Small intestine (tissue), 7 donors: Measurements from ENCODE around the gene BDKRB1. TPM values are rescaled to one million over a fixed set of nuclear protein-coding genes. Genes with fewer than 3 reads are reported as not detected.

Experiments used
- DNase-seq, 2 donors: peaks; one replicate each; pipeline versions ENCODE4 v3.0.0 to v3.0.0-alpha.2; 2013
- FAIRE-seq: peaks from 2 replicates; lab custom pipeline; 2012; peaks lifted over from hg19 to GRCh38; lab: Jason Lieb, UNC
- H3K27ac ChIP-seq, 3 donors: one replicate each; pipeline ENCODE4 v1.5.1; 2013; ENCODE audit warnings: low read length in 2 of 3, mild to moderate bottlenecking in 2 of 3, control low read depth in 1 of 3, inconsistent platforms in 1 of 3, low read depth in 1 of 3, moderate library complexity in 1 of 3
- H3K27me3 ChIP-seq, 3 donors: one replicate each; pipeline ENCODE4 v1.6.1; 2013; ENCODE audit warnings: low read length in 3 of 3, inconsistent platforms in 1 of 3; ENCODE audit not compliant: control insufficient read depth in 3 of 3, insufficient read depth in 3 of 3
- H3K36me3 ChIP-seq, 3 donors: one replicate each; pipeline ENCODE4 v1.6.1; 2013; ENCODE audit warnings: low read length in 3 of 3, inconsistent platforms in 1 of 3, low read depth in 1 of 3, mild to moderate bottlenecking in 1 of 3, moderate library complexity in 1 of 3; ENCODE audit not compliant: control insufficient read depth in 3 of 3, insufficient read depth in 2 of 3
- H3K4me1 ChIP-seq, 3 donors: one replicate each; pipeline ENCODE4 v1.6.1; 2013; ENCODE audit warnings: low read length in 2 of 3, inconsistent platforms in 1 of 3, low read depth in 1 of 3, mild to moderate bottlenecking in 1 of 3, moderate library complexity in 1 of 3; ENCODE audit not compliant: control insufficient read depth in 3 of 3, insufficient read depth in 2 of 3
- H3K4me3 ChIP-seq, 3 donors: one replicate each; pipeline ENCODE4 v1.5.1; 2013; ENCODE audit warnings: low read length in 3 of 3, control low read depth in 1 of 3, inconsistent platforms in 1 of 3, low read depth in 1 of 3, mild to moderate bottlenecking in 1 of 3, moderate library complexity in 1 of 3
- H3K9me3 ChIP-seq, 2 donors: one replicate each; pipeline ENCODE4 v1.6.1; 2013; ENCODE audit warnings: low read depth in 1 of 2, low read length in 1 of 2; ENCODE audit not compliant: control insufficient read depth in 2 of 2, insufficient read depth in 1 of 2
- WGBS, 3 donors: extraction: QIAGEN DNeasy Blood & Tissue Kit; methylation state at CpG; one replicate each; pipeline ENCODE4 v1.1.7; 2013; 5-methylcytosine and 5-hydroxymethylcytosine counted together
- polyA plus RNA-seq, 4 donors: library from polyadenylated mRNA; stranded (reverse) in 3 of 4; unstranded in 1 of 4; fragments of 200-250 nt in 3 of 4; fragments of 120-200 nt in 1 of 4; gene quantifications; one replicate each; pipeline versions ENCODE4 v1.2.1 to v1.2.3, GENCODE V29; 2013
- donor health status: healthy with polysubstance abuse.
- donor health status: control.
- donor health status: control.
- donor health status: Bipolar disorder and iron deficiency.
- donor health status: healthy.

BDKRB1 gene
- polyA plus RNA-seq, 4 donors: 1.1 to 4.3 (median 1.7) TPM

GRCh38 chr14:96256407-96256806 is 397 bp downstream of the BDKRB1 start:
- no peak overlapping the region for H3K27ac ChIP-seq
- WGBS, 3 donors: 66 to 81% (median 79%) methylated on average over 4 of the region's 4 CpGs
- peaks cover 0 to 5% (median 0%) of the 10 kb centered on the region in 3 donors for H3K36me3 ChIP-seq
- H3K9me3 ChIP-seq: peaks cover 0 to 8% of the 10 kb centered on the region in 2 donors
- FAIRE-seq (no peak), DNase-seq (no peak)
- H3K27me3 ChIP-seq: peaks cover 0 to 2% (median 0%) of the 10 kb centered on the region in 3 donors
- no peak overlapping the region for H3K4me3 ChIP-seq
- H3K4me1 ChIP-seq: peaks cover 0 to 14% (median 4%) of the 10 kb centered on the region in 3 donors

DNA sequence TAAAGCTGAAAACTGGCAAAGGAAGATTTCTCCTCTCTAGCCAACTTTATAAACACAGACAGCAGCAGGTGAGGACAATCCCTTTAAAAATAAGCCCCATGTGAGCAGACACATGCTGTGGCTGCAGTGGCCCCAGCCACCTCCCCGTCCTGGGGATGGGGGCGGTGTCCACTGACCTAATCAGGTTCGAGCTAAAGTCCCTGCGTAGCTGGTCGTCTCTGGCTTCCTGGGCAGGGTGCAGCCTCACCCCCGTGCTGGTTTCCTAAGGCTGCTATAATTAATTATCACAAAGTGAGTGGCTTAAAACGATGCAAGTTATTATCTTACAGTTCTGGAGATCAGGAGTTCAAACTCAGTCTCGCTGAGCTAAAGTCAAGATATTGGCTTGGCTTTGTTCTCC is 1.0 kb downstream of the BDKRB1 start:
- Histone ChIP-seq H3K27me3 (peaks cover 0 to 2% (median 0%) of the 10 kb centered on the region in 3 donors), H3K4me3 (no peak overlapping the region), H3K4me1 (peaks cover 0 to 8% (median 7%) of the 10 kb centered on the region in 3 donors), H3K36me3 (peaks cover 0 to 10% (median 0%) of the 10 kb centered on the region in 3 donors), H3K9me3 (peaks cover 0 to 8% of the 10 kb centered on the region in 2 donors), H3K27ac (no peak overlapping the region)
- 24 to 58% (median 32%) methylated on average over 8 of the region's 8 CpGs for WGBS, 3 donors
- DNase-seq (no peak), FAIRE-seq (no peak)

GRCh38 chr14:96257900-96258299 is 1.9 kb downstream of the BDKRB1 start:
- Histone ChIP-seq H3K36me3 (peaks cover 0 to 10% (median 0%) of the 10 kb centered on the region in 3 donors), H3K9me3 (peaks cover 0 to 8% of the 10 kb centered on the region in 2 donors), H3K27ac (no peak overlapping the region), H3K4me3 (no peak overlapping the region), H3K4me1 (peaks cover 0 to 7% (median 2%) of the 10 kb centered on the region in 3 donors), H3K27me3 (peaks cover 0 to 2% (median 0%) of the 10 kb centered on the region in 3 donors)
- FAIRE-seq (no peak), DNase-seq (no peak)

DNA sequence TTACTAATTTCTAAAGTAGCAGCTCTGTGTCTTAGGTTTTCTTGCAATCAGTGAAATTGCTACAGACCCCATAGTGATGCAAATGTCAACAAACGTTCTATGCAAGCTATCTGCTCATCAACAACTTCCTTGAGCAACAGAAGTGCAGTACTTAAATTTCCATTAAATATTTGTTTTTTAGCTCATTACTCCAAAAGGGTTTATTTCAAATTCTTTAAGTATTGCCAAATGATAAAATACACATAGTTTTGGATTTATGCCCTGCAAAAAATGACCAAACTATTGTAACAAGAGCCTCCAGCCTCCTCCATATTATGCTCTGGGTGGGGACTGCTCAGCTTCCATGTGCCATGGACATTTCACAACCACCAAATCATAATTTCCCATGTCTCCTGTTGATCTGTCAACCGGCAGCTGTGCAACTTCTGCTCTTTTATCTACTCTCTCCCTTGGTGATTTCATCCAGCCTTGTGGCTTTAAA is 4.4 kb downstream of the BDKRB1 start:
- 34 to 38% (median 37%) methylated on average over 2 of the region's 2 CpGs for WGBS, 3 donors
- H3K27ac ChIP-seq: peak overlapping the region in 1 of 3 donors; percentile 12

DNA sequence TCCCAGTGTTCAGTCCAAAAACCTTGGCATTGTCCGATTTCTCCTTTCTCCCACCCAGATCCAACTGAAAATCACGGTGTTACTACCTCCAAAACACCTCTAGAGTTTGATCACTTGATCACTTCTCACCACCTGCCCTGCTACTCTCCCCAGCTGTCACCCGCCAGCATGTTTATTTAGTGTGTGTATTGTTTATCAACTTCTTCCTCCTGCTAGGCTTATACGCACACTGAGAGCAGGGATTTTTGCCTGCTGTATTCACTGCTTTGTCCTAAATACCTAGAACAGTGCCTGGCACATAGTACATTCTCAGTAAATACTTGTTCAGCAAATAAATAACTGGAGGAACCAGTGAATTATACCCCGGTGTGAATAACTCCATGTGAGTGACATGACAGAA is 5.0 kb downstream of the BDKRB1 start:
- peak overlapping the region in 1 of 3 donors; percentile 12 for H3K27ac ChIP-seq
- peaks cover 0 to 18% (median 0%) of the 10 kb centered on the region in 3 donors for H3K36me3 ChIP-seq
- H3K27me3 ChIP-seq: peaks cover 0 to 2% (median 0%) of the 10 kb centered on the region in 3 donors
- H3K4me1 ChIP-seq: peaks cover 0 to 9% (median 7%) of the 10 kb centered on the region in 3 donors
- no peak overlapping the region for H3K4me3 ChIP-seq
- 17 to 57% (median 35%) methylated on average over 5 of the region's 5 CpGs for WGBS, 3 donors
- DNase-seq: peak in 1 of 2 donors; percentile 48
- H3K9me3 ChIP-seq: peaks cover 0 to 20% of the 10 kb centered on the region in 2 donors
- no peak for FAIRE-seq

More for the DNA sequence above, 4.4 kb downstream of the BDKRB1 start:
- Histone ChIP-seq H3K9me3 (peaks cover 0 to 20% of the 10 kb centered on the region in 2 donors), H3K27me3 (peaks cover 0 to 2% (median 0%) of the 10 kb centered on the region in 3 donors), H3K36me3 (peaks cover 0 to 14% (median 0%) of the 10 kb centered on the region in 3 donors), H3K4me3 (no peak overlapping the region), H3K4me1 (peaks cover 0 to 7% (median 5%) of the 10 kb centered on the region in 3 donors)
- FAIRE-seq (no peak), DNase-seq (no peak)

DNA sequence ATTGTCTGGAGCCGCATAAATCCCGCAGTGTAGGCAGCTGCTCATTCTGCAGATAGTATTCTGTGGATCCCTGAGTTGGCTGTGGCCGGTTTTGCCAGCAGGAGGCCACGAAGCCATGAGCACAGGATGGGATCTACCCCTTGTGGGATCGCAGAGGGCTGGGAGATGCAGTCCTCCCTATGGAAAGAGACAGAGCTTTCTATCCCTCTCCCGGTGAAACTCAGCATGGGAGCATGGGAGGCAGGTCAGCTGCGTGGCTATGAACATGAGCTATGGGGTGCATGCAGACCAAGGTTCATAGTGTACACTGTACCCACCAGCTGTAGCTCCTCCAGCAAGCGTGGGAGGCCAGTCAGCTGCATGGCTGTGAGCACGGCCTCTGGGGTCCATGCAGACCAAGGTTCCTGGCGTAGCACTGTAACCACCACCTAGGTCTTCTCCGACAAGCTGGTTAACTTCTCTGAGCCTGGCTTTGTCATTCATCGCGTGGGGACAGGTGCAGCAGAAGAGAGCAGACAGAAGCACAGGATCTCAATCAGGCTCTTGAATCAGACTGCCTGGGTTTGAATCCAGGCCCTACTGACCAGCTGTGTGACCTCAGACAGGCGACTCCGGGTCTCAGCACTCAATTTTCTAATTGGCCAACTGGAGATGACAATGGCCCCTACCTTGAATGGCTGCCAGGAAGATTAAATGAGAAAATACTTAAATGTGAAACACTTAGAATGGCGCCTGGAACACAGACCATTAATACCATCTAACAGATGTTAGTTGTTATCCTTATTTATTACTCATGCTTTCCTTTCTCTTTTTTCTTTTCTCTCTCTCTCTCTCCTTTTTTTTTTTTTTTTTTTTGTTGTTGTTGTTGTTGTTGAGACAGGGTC is 6.0 kb downstream of the BDKRB1 start:
- H3K9me3 ChIP-seq: peaks cover 0 to 20% of the 10 kb centered on the region in 2 donors
- H3K27me3 ChIP-seq: peaks cover 0 to under 1% (median 0%) of the 10 kb centered on the region in 3 donors
- peaks cover 0 to 19% (median 0%) of the 10 kb centered on the region in 3 donors for H3K36me3 ChIP-seq
- no peak overlapping the region for H3K27ac ChIP-seq
- DNase-seq (no peak), FAIRE-seq (no peak)
- peaks cover 0 to 11% (median 3%) of the 10 kb centered on the region in 3 donors for H3K4me1 ChIP-seq
- H3K4me3 ChIP-seq: no peak overlapping the region
- WGBS, 3 donors: 59 to 70% (median 61%) methylated on average over 16 of the region's 16 CpGs

DNA sequence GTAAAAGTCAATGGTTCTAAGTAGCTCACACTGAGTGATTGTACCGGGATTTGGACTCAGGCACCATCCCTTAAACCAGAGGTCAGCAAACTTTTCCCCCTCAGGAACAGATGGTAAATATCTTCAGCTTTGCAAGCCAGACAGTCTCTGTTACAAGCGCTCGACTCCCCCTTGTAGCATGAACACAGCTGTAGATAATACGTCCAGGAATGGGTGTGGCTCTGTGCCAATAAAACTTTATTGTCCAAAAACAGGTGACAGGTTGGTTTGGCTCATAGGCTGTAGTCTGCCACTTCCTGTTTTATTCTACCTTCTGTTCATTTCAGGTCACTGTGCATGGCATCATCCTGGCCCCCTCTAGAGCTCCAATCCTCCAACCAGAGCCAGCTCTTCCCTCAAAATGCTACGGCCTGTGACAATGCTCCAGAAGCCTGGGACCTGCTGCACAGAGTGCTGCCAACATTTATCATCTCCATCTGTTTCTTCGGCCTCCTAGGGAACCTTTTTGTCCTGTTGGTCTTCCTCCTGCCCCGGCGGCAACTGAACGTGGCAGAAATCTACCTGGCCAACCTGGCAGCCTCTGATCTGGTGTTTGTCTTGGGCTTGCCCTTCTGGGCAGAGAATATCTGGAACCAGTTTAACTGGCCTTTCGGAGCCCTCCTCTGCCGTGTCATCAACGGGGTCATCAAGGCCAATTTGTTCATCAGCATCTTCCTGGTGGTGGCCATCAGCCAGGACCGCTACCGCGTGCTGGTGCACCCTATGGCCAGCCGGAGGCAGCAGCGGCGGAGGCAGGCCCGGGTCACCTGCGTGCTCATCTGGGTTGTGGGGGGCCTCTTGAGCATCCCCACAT is 7.6 kb downstream of the BDKRB1 start:
- FAIRE-seq: no peak
- WGBS, 3 donors: 80 to 81% (median 80%) methylated on average over 20 of the region's 20 CpGs
- H3K9me3 ChIP-seq: peaks cover 0 to 20% of the 10 kb centered on the region in 2 donors

DNA sequence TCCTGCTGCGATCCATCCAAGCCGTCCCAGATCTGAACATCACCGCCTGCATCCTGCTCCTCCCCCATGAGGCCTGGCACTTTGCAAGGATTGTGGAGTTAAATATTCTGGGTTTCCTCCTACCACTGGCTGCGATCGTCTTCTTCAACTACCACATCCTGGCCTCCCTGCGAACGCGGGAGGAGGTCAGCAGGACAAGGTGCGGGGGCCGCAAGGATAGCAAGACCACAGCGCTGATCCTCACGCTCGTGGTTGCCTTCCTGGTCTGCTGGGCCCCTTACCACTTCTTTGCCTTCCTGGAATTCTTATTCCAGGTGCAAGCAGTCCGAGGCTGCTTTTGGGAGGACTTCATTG is 8.2 kb downstream of the BDKRB1 start:
- Histone ChIP-seq H3K4me1 (peaks cover 0 to 26% (median 2%) of the 10 kb centered on the region in 3 donors), H3K36me3 (peaks cover 0 to 19% (median 0%) of the 10 kb centered on the region in 3 donors), H3K27ac (no peak overlapping the region), H3K27me3 (no peaks in the 10 kb centered on the region), H3K4me3 (no peak overlapping the region), H3K9me3 (peaks cover 0 to 20% of the 10 kb centered on the region in 2 donors)
- WGBS, 3 donors: 93 to 94% (median 94%) methylated on average over 14 of the region's 14 CpGs
- FAIRE-seq (no peak), DNase-seq (no peak)

More for the DNA sequence above, 7.6 kb downstream of the BDKRB1 start:
- peak; percentile 39 to 66 for DNase-seq
- H3K4me3 ChIP-seq: no peak overlapping the region
- peaks cover 0 to 19% (median 0%) of the 10 kb centered on the region in 3 donors for H3K36me3 ChIP-seq
- peaks cover 0 to 20% (median 2%) of the 10 kb centered on the region in 3 donors for H3K4me1 ChIP-seq
- H3K27me3 ChIP-seq: no peaks in the 10 kb centered on the region
- peak overlapping the region in 1 of 3 donors; percentile 52 for H3K27ac ChIP-seq
